IMR-90 (cell line): ENCODE results near the gene HERC3.

ENCODE experiments used
- BHLHE40 ChIP-seq: fragments of 150-350 bp; IDR thresholded peaks from 2 replicates; pipeline ENCODE4 v1.6.1; 2016; ENCODE audit warnings: mild to moderate bottlenecking, low read depth, low read length
- CHD1 ChIP-seq: IDR thresholded peaks from 2 replicates; pipeline ENCODE4 v1.6.1; 2012; ENCODE audit warnings: low read depth, low read length, improper control_type of control experiment
- CTCF ChIP-seq: conservative IDR thresholded peaks from 2 replicates; pipeline ENCODE4 v1.5.1; 2012; ENCODE audit warnings: mild to moderate bottlenecking, low read depth, low read length, improper control_type of control experiment
- ELK1 ChIP-seq: fragments of 150-350 bp; IDR thresholded peaks from 2 replicates; pipeline ENCODE4 v1.6.1; 2016; ENCODE audit warnings: low read depth, mild to moderate bottlenecking, low read length, moderate library complexity, borderline replicate concordance
- FOS ChIP-seq: fragments of 150-350 bp; IDR thresholded peaks from 2 replicates; pipeline ENCODE4 v1.6.1; 2016; ENCODE audit warnings: low read depth, low read length
- MAZ ChIP-seq: IDR thresholded peaks from 2 replicates; pipeline ENCODE4 v1.6.1; 2012; ENCODE audit warnings: low read depth, mild to moderate bottlenecking, low read length, improper control_type of control experiment, moderate library complexity, borderline replicate concordance
- NFE2L2 ChIP-seq: fragments of 150-350 bp; IDR thresholded peaks from 2 replicates; pipeline ENCODE4 v1.6.1; 2016; ENCODE audit warnings: low read depth, mild to moderate bottlenecking, low read length
- POLR2A ChIP-seq: IDR thresholded peaks from 2 replicates; pipeline ENCODE4 v1.6.1; 2012; ENCODE audit warnings: mild to moderate bottlenecking, low read depth, low read length
- RAD21 ChIP-seq: IDR thresholded peaks from 2 replicates; pipeline ENCODE4 v1.6.1; 2012; ENCODE audit warnings: low read length, improper control_type of control experiment
- RCOR1 ChIP-seq: IDR thresholded peaks from 2 replicates; pipeline ENCODE4 v1.6.1; 2012; ENCODE audit warnings: mild to moderate bottlenecking, low read length, improper control_type of control experiment; ENCODE audit not compliant: insufficient replicate concordance
- RFX5 ChIP-seq: IDR thresholded peaks from 2 replicates; pipeline ENCODE4 v1.8.0; 2012; ENCODE audit warnings: low read depth, mild to moderate bottlenecking, low read length, moderate library complexity
- USF2 ChIP-seq: fragments of 150-350 bp; IDR thresholded peaks from 2 replicates; pipeline ENCODE4 v1.6.1; 2017; ENCODE audit warnings: mild to moderate bottlenecking, antibody characterized with exemption, low read length, low read depth

GRCh38 chr4:88705223-88705622, 112.9 kb downstream of the HERC3 start:
- TF ChIP-seq CTCF (no peak), NFE2L2 (no peak), RFX5 (no peak), USF2 (no peak), RCOR1 (no peak), MAZ (no peak), FOS (no peak), CHD1 (no peak), ELK1 (no peak), POLR2A (no peak), BHLHE40 (no peak), RAD21 (no peak)
